Measurements from ENCODE around the gene LMAN2L.

Gene LMAN2L

DNA sequence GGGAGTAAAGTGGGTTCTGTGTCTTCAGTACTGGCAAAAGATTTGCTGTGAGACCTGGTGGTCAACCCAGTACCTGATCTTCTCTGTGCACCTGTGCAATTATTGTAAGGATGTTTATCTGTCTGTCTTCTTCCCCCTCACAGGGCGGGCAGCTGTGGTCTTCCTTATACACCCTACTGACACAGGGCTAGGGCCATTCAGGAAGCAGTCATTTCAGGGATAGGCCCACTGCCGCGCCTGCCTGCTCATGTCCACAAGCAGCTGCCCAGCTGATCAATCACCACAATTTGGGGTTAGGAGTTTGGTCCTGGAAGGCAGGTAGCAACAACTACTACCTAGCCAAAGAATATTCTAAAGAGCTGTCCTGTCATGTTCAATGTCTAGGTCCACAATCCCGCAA is 19.7 kb upstream of the LMAN2L start:
- H3K9me3 ChIP-seq (ENCODE audit: control insufficient read depth in 2 of 2, low read length in 2 of 2): no peaks in the 10 kb centered on the region
- peaks cover 40% of the 10 kb centered on the region for H3K4me1 ChIP-seq (ENCODE audit: control insufficient read depth, insufficient read depth, low read length)
- no peak overlapping the region for H3K9ac ChIP-seq (ENCODE audit: low read length in 2 of 2)
- H3K36me3 ChIP-seq (ENCODE audit: control insufficient read depth in 2 of 2, insufficient read depth in 2 of 2, low read length in 2 of 2): no peaks in the 10 kb centered on the region
- H3K27me3 ChIP-seq (ENCODE audit: control insufficient read depth in 1 of 2, insufficient read depth in 2 of 2, low read length in 2 of 2): no peaks in the 10 kb centered on the region
- no peak overlapping the region for H3K27ac ChIP-seq (ENCODE audit: low read length)
- H3K4me3 ChIP-seq (ENCODE audit: low read length in 2 of 2): no peak overlapping the region

DNA sequence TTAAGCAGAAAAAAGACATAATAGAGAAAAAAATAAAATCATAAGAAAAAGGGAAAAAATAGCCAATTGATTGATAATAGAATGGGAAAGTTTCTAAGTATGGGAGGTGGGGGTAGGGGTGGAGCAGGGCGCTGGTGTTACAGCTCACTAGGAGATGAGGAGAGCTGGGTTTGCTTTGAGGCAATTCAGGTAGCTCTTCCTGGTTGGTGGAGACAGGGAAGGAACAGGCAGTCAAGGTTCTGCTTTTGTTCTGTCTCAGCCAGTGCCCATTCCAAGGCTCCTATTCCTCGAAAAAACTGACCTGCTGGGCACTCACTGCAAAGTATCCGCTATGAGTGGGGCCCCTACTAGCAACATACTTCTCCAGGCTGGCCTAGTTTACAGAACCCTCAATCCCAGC is 19.1 kb upstream of the LMAN2L start:
- Histone ChIP-seq H3K36me3 (ENCODE audit: control insufficient read depth in 2 of 2, insufficient read depth in 2 of 2, low read length in 2 of 2) (no peaks in the 10 kb centered on the region), H3K27me3 (ENCODE audit: control insufficient read depth in 1 of 2, insufficient read depth in 2 of 2, low read length in 2 of 2) (no peaks in the 10 kb centered on the region), H3K4me1 (ENCODE audit: control insufficient read depth, insufficient read depth, low read length) (peaks cover 34% of the 10 kb centered on the region), H3K9me3 (ENCODE audit: control insufficient read depth in 2 of 2, low read length in 2 of 2) (no peaks in the 10 kb centered on the region), H3K27ac (ENCODE audit: low read length) (no peak overlapping the region), H3K4me3 (ENCODE audit: low read length in 2 of 2) (no peak overlapping the region), H3K9ac (ENCODE audit: low read length in 2 of 2) (no peak overlapping the region)

DNA sequence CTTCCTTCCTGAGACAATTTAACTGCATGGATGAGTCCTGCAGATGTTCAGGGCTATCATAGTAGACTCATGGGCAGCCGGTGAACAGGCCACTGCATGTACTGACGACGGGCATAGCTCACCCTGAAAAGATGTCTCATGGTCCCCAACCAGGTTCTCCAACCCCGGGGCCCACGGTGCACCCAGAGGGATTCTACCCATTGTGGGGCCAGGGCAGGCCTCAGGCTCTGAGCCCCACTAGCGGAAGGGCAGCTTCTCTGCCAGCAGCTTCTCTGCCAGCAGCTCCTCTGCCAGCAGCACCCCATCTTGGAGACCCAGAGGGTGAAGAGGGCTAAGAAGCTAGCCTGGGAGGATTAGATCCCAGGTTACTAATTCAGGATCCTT is 17.6 kb upstream of the LMAN2L start:
- H3K27ac ChIP-seq (ENCODE audit: low read length): no peak overlapping the region
- H3K4me3 ChIP-seq (ENCODE audit: low read length in 2 of 2): no peak overlapping the region
- H3K36me3 ChIP-seq (ENCODE audit: control insufficient read depth in 2 of 2, insufficient read depth in 2 of 2, low read length in 2 of 2): no peaks in the 10 kb centered on the region
- no peak overlapping the region for H3K9ac ChIP-seq (ENCODE audit: low read length in 2 of 2)
- H3K27me3 ChIP-seq (ENCODE audit: control insufficient read depth in 1 of 2, insufficient read depth in 2 of 2, low read length in 2 of 2): no peaks in the 10 kb centered on the region
- no peaks in the 10 kb centered on the region for H3K9me3 ChIP-seq (ENCODE audit: control insufficient read depth in 2 of 2, low read length in 2 of 2)
- peaks cover 19% of the 10 kb centered on the region for H3K4me1 ChIP-seq (ENCODE audit: control insufficient read depth, insufficient read depth, low read length)

DNA sequence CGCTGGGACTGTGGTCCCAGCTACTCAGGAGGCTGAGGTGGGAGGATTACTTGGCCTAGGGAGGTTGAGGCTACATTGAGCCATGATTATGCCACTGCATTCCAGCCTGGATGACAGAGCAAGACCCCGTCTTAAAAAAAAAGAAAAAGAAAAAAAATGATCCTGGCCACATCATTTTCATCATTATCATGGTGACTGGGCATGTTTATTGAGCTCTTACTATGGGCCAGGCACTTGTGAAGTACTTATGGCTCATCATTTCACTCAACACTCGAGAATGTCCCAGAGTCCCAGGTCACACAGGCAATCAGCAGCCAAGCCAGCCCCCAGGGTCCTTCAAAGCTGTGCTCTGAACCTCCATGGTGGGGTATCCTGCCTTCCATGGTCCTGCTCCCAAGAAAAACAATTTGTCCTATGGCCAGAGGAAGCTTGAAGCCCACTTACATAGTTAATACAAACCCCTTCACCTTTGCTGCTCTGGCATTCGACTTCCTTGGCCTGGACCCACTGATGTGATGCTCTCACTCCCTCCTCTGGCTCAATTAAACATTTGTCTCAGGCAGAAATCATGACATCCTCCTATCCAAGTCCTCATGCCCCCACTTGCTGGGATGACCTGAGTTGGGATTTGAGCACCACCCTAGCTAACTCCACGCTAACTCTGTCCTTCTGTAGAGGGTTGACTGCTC is 17.1 kb upstream of the LMAN2L start:
- Histone ChIP-seq H3K36me3 (ENCODE audit: control insufficient read depth in 2 of 2, insufficient read depth in 2 of 2, low read length in 2 of 2) (no peaks in the 10 kb centered on the region), H3K9ac (ENCODE audit: low read length in 2 of 2) (no peak overlapping the region), H3K27me3 (ENCODE audit: control insufficient read depth in 1 of 2, insufficient read depth in 2 of 2, low read length in 2 of 2) (no peaks in the 10 kb centered on the region), H3K27ac (ENCODE audit: low read length) (no peak overlapping the region), H3K4me1 (ENCODE audit: control insufficient read depth, insufficient read depth, low read length) (peaks cover 14% of the 10 kb centered on the region), H3K9me3 (ENCODE audit: control insufficient read depth in 2 of 2, low read length in 2 of 2) (no peaks in the 10 kb centered on the region), H3K4me3 (ENCODE audit: low read length in 2 of 2) (no peak overlapping the region)

DNA sequence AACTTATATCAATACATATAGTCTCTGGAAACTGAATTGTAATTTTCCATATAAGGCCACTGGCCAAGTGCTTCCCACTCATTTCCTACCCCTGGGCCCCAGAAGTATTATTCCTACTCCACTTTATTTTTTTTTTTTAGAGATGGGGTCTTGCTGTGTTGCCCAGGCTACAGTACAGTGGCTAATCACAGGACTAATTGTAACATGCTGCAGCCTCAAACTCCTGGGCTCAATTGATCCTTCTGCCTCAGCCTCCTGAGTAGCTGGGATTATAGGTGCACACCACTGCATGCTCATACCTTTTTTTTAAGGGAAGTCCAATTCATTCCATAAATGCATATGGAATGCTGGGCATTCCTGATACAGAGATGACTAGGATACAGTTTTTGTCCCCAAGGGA is 14.5 kb upstream of the LMAN2L start:
- no peaks in the 10 kb centered on the region for H3K36me3 ChIP-seq (ENCODE audit: control insufficient read depth in 2 of 2, insufficient read depth in 2 of 2, low read length in 2 of 2)
- H3K27ac ChIP-seq (ENCODE audit: low read length): no peak overlapping the region
- no peaks in the 10 kb centered on the region for H3K9me3 ChIP-seq (ENCODE audit: control insufficient read depth in 2 of 2, low read length in 2 of 2)
- H3K4me1 ChIP-seq (ENCODE audit: control insufficient read depth, insufficient read depth, low read length): no peaks in the 10 kb centered on the region
- H3K9ac ChIP-seq (ENCODE audit: low read length in 2 of 2): no peak overlapping the region
- H3K27me3 ChIP-seq (ENCODE audit: control insufficient read depth in 1 of 2, insufficient read depth in 2 of 2, low read length in 2 of 2): no peaks in the 10 kb centered on the region
- H3K4me3 ChIP-seq (ENCODE audit: low read length in 2 of 2): no peak overlapping the region

DNA sequence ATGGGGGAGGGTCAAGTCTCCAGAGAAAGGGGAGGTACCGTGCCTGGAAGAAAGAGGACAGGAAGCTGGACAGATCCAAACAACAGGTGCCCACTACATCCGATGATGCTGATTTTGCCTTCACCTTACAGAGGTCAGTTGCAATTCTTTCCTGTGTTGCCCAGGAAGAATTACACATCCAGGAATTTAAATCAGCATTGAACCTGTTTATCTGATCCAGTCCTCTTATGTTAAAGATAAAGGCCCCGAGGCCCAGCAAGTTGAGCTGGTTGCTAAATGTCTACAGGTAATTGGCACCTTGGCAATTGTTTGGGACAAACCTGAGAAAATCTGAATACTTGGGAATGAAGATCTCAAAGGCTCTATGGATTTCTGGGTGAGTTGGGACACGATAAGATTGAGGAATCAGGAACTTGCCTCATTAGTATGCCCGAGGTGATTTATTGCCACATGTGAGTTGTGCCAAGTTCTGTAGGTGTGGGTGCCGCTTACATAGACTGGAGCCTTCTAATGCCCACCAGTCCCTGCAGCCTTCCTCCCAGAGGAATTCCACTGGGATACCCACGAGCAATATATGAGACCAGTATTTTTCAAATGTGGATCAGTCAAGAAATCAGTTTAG is 13.9 kb upstream of the LMAN2L start:
- Histone ChIP-seq H3K4me3 (ENCODE audit: low read length in 2 of 2) (no peak overlapping the region), H3K9me3 (ENCODE audit: control insufficient read depth in 2 of 2, low read length in 2 of 2) (no peaks in the 10 kb centered on the region), H3K27me3 (ENCODE audit: control insufficient read depth in 1 of 2, insufficient read depth in 2 of 2, low read length in 2 of 2) (no peaks in the 10 kb centered on the region), H3K27ac (ENCODE audit: low read length) (no peak overlapping the region), H3K36me3 (ENCODE audit: control insufficient read depth in 2 of 2, insufficient read depth in 2 of 2, low read length in 2 of 2) (no peaks in the 10 kb centered on the region), H3K9ac (ENCODE audit: low read length in 2 of 2) (no peak overlapping the region), H3K4me1 (ENCODE audit: control insufficient read depth, insufficient read depth, low read length) (no peaks in the 10 kb centered on the region)

DNA sequence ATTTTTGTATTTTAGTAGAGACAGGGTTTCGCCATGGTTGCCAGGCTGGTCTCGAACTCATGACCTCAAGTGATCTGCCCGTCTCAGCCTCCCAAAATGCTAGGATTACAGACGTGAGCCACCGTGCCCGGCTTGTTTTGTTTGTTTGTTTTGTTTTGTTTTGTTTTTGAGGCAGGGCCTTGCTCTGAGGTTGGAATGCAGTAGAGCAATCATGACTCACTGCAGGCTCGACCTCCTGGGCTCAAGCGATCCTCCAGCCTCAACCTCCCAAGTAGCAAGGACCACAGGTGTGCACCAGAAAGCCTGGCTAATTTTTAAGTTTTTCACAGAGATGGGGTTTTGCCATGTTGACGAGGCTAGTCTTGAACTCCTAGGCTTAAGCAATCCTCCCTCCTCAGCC is 11.9 kb upstream of the LMAN2L start:
- Histone ChIP-seq H3K4me1 (ENCODE audit: control insufficient read depth, insufficient read depth, low read length) (no peaks in the 10 kb centered on the region), H3K9ac (ENCODE audit: low read length in 2 of 2) (no peak overlapping the region), H3K4me3 (ENCODE audit: low read length in 2 of 2) (no peak overlapping the region), H3K27me3 (ENCODE audit: control insufficient read depth in 1 of 2, insufficient read depth in 2 of 2, low read length in 2 of 2) (no peaks in the 10 kb centered on the region), H3K27ac (ENCODE audit: low read length) (no peak overlapping the region), H3K36me3 (ENCODE audit: control insufficient read depth in 2 of 2, insufficient read depth in 2 of 2, low read length in 2 of 2) (no peaks in the 10 kb centered on the region), H3K9me3 (ENCODE audit: control insufficient read depth in 2 of 2, low read length in 2 of 2) (no peaks in the 10 kb centered on the region)

DNA sequence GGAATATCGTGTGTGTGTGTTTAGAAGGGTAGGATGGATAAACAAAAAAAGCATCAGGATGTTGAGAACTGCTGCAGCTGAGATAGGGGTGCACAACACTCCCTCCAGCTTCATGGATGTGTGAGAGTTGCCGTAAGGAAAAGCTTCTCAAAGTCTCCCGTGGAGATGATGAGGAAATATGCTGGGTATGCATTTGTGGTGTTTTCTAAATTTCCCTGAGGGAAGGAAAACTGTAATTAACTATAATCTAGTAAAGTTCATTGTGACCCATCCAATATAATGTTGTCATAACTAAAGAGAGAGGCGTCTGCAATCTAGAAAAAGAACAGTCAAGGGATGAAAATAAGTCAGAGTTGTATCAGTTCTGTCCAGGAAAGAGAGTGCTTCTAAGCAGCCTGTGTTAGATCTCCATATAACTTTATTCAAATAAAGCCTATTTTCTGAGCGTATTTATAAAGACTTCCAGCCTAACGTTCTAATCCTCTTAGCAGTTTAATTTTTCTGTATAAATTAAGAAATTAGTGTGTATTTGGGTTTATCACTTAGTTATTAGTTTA is 7.3 kb upstream of the LMAN2L start:
- no peaks in the 10 kb centered on the region for H3K36me3 ChIP-seq (ENCODE audit: control insufficient read depth in 2 of 2, insufficient read depth in 2 of 2, low read length in 2 of 2)
- H3K27me3 ChIP-seq (ENCODE audit: control insufficient read depth in 1 of 2, insufficient read depth in 2 of 2, low read length in 2 of 2): no peaks in the 10 kb centered on the region
- H3K9me3 ChIP-seq (ENCODE audit: control insufficient read depth in 2 of 2, low read length in 2 of 2): no peaks in the 10 kb centered on the region
- H3K27ac ChIP-seq (ENCODE audit: low read length): no peak overlapping the region
- no peak overlapping the region for H3K9ac ChIP-seq (ENCODE audit: low read length in 2 of 2)
- H3K4me3 ChIP-seq (ENCODE audit: low read length in 2 of 2): no peak overlapping the region
- no peaks in the 10 kb centered on the region for H3K4me1 ChIP-seq (ENCODE audit: control insufficient read depth, insufficient read depth, low read length)

DNA sequence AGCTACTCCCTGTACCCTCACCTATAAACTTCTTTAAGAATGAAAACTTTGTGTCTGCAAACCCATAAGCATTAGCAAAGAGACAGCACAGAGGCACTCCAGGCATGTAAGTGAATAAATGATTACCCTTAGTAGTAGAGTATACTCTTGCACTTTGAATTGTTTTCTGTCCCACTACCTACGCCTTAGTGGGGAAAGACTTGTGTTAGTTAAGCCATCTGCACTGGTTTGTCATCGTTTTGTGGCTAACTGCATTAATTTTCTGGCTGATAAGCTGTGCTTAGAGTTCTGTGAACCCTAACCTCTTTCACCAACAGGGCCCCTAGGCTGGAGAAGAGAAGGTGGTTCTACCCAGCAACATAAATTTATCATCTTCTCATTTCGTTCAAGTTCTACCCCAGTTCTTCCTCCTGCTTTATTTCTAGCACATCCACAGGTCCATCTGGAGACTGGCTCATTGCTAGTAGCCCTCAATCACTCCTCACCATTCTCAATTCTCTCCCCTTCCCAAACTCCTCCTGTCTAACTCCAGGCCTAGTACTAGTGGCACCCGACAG is 710 bp downstream of the LMAN2L start:
- Histone ChIP-seq H3K9ac (ENCODE audit: low read length in 2 of 2) (peak overlapping the region; percentile 84 to 86), H3K4me1 (ENCODE audit: control insufficient read depth, insufficient read depth, low read length) (peaks cover 7% of the 10 kb centered on the region), H3K27me3 (ENCODE audit: control insufficient read depth in 1 of 2, insufficient read depth in 2 of 2, low read length in 2 of 2) (no peaks in the 10 kb centered on the region), H3K4me3 (ENCODE audit: low read length in 2 of 2) (peak overlapping the region; percentile 81 to 94), H3K27ac (ENCODE audit: low read length) (peak overlapping the region; percentile 62), H3K36me3 (ENCODE audit: control insufficient read depth in 2 of 2, insufficient read depth in 2 of 2, low read length in 2 of 2) (peaks cover 4 to 8% of the 10 kb centered on the region in 2 donors), H3K9me3 (ENCODE audit: control insufficient read depth in 2 of 2, low read length in 2 of 2) (no peaks in the 10 kb centered on the region)

DNA sequence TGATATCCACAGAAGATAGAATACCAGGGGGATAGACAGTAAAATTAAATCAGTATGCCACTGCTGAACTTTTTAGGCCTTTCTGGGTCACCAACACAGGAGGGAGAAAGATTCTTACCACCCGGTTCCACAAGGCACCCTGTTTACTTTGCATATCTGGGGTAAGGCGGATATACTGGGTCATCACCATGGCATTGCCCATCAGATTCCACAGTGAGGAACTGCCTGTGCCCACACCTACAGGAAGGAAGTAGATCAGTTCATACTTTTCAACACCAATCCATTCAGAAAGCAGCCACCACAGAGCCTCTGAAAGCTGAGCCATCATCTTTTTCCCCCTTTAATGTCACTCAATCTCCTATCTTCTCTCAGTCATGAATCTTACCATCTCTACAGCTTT is 2.0 kb downstream of the LMAN2L start:
- Histone ChIP-seq H3K9me3 (ENCODE audit: control insufficient read depth in 2 of 2, low read length in 2 of 2) (no peaks in the 10 kb centered on the region), H3K27ac (ENCODE audit: low read length) (no peak overlapping the region), H3K9ac (ENCODE audit: low read length in 2 of 2) (no peak overlapping the region), H3K27me3 (ENCODE audit: control insufficient read depth in 1 of 2, insufficient read depth in 2 of 2, low read length in 2 of 2) (no peaks in the 10 kb centered on the region), H3K36me3 (ENCODE audit: control insufficient read depth in 2 of 2, insufficient read depth in 2 of 2, low read length in 2 of 2) (peaks cover 16 to 22% of the 10 kb centered on the region in 2 donors), H3K4me3 (ENCODE audit: low read length in 2 of 2) (no peak overlapping the region), H3K4me1 (ENCODE audit: control insufficient read depth, insufficient read depth, low read length) (peaks cover 7% of the 10 kb centered on the region)

DNA sequence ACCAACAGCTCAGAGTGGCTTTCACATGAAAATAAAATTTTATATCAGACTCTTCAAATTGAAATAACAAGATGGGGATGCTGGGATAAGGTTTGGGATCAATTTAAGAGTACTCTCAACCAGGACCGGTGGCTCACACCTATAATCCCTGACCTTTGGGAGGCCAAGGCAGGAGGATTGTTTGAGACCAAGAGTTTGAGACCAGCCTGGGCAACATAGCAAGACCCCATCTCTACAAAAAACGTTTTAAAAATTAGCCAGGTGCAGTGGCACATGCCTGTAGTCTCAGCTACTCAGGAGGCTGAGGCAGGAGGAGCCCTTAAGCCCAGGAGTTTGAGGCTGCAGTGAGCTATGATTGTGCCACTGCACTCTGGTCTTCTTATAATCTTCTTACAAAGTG is 2.6 kb downstream of the LMAN2L start:
- Histone ChIP-seq H3K27ac (ENCODE audit: low read length) (no peak overlapping the region), H3K9me3 (ENCODE audit: control insufficient read depth in 2 of 2, low read length in 2 of 2) (no peaks in the 10 kb centered on the region), H3K27me3 (ENCODE audit: control insufficient read depth in 1 of 2, insufficient read depth in 2 of 2, low read length in 2 of 2) (no peaks in the 10 kb centered on the region), H3K4me1 (ENCODE audit: control insufficient read depth, insufficient read depth, low read length) (peaks cover 7% of the 10 kb centered on the region), H3K4me3 (ENCODE audit: low read length in 2 of 2) (no peak overlapping the region), H3K9ac (ENCODE audit: low read length in 2 of 2) (no peak overlapping the region), H3K36me3 (ENCODE audit: control insufficient read depth in 2 of 2, insufficient read depth in 2 of 2, low read length in 2 of 2) (peaks cover 16 to 22% of the 10 kb centered on the region in 2 donors)
